GM19351 (cell line): ENCODE data around the gene TFDP2.

Experiments
- ATAC-seq: cut with Tn5 transposase; IDR thresholded peaks from one replicate; pipeline ENCODE4 v1.9.1; 2021; ENCODE audit warnings: mild to moderate bottlenecking, moderate library complexity; ENCODE audit not compliant: unreplicated experiment

TFDP2 gene

DNA sequence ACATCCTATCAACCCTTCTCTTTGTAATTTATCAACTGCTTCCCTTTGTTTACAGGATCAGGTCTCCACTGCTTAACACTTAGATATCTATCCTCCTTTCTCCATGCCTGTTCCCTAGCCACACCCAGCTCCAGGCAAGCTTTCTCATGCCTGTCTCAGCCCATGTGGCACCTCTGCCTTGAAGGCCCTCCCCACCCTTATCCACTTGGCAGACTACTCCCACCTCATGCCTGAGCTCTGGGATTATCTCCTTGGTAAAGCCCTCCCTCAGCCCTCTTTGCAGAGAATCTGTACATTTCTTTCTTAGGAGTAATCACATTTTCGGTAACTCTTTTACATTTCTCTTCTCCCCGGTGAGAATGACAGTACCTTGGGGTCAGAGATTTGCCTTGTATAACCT, 176.9 kb downstream of the TFDP2 start:
- ATAC-seq = no peak

DNA sequence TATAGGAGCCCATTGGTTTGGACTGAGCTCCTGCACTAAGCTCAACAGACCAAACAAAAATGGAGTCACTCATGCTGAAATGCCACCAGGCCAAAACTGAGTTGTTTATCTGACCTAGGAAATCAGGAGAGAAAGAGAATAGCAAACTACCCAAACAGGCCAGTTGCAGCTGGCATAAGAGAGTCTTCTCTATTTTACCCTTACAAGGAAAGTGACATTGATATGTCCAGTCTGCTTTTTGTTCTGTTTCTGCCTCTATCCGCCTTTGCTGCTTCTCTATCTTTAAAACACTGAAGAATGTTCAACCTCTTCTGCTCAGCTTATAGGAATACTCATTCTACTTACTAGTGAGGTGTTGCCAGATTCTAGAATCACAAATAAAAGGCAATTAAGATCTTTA, 177.8 kb downstream of the TFDP2 start:
- no peak for ATAC-seq

DNA sequence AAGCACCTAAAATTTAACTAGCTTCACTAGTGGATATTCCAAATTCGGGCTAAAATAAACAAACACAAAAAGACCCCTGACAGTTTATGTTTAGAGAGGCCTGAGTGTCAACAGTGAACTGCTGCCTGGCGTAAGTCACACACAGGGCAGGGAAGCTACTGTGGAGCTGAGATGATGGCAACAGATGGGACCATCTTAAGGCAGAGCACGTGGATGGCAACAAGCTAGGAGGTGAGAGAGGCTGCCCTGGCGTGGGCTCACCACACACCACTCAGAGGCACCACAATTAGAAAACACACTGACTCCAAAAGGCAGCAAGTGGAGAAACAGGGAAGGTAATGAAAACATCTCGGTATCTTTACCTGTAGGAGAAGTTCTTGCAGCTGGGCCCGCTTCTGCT, 179.6 kb downstream of the TFDP2 start:
- no peak for ATAC-seq

DNA sequence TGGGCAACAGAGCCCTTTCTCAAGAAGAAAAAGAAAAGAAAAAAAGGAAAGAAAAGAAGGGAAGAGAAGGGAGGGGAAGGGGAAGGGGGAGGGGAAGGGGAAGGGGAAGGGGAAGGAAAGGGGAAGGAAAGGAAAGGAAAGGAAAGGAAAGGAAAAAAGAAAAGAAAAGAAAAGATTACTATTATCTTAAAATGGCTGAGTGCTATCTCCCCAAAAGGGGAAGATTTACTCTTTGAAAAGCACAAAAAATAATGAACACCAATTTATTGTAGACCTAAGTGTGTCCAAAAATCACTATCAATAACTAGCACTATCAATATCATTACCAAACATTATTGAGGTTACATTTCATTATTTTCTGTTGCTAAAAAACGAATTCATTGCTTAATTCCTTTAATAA, 183.9 kb downstream of the TFDP2 start:
- ATAC-seq = no peak

DNA sequence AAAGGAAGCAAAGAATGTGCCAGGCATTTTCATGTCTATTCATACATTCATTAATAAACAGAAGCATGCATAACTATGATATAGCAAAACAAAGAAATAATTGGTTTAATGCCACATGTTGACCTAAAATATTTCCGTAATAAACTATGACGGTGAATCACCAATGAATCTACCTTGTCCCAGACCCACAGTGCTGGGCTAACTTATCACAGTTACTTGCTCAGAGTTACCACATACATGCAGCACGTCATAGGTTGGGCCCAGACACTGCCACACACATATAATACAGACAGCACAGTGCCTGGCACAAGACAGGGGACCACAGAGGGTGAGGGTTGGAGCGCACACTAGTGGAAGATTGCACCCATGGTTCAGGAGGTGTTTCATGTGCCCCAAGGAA, 186.0 kb downstream of the TFDP2 start:
- ATAC-seq = no peak

DNA sequence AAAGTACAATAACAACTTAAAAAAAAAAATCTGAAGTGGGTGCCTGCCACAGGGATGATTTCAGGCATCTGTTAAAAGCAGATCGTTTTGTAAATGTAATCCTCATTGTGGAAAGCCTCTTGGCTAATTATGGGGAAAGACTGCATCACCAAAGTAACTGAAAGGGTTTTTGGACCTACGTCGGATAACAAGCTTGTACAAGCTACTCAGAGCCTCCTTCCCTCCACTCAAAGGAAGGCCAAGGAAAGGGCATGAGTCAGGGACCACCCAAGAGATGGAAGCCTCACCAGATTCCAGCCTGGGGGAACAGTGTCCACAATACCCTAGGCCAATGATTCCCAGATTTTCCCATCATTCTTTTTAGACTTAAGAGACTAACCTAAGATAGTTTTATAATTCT, 188.6 kb downstream of the TFDP2 start:
- ATAC-seq = no peak

DNA sequence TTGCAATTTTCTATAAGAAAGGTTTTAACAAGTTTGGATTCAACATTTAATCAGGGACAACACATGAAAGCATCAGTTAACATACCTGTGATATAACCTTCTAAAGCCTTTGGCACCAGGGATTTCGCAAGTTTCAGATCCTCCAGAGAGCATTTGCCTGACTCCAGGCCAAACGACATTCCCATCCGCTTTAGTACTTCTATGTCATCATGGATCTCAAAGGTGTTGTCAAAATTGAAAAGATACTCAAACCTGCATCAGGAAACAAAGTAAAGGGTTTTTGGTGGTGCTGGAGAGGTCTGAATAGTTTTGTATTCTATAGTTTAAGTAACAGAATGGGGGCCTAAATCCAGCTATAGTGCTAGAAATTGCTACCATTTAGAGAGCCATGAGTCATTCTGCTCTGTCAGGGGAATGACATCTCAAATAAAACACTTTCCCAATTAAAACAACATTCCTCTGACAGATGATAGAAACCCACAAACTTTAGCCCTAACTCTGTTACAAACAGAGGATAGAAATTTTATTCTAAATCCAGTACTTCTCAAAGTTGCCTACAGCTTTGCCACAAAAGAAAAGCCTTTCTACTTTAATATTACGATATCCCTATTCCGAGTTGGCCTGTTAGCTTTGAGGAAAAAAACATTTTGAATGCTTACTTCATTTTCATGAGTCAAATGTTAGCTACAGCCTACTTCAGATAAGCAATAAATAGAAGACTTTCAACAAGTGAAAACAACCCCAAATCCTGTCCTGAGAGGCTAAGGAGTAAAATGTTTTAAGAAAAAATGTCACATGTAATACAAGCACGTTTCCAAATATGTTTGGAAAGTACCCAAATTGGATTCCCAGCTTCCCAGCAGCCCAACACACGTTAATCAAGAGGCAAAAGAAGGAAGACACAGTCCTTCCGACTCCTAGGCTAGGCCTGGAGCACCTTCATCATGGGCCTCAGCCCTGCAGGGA, 189.5 kb downstream of the TFDP2 start:
- ATAC-seq = no peak

DNA sequence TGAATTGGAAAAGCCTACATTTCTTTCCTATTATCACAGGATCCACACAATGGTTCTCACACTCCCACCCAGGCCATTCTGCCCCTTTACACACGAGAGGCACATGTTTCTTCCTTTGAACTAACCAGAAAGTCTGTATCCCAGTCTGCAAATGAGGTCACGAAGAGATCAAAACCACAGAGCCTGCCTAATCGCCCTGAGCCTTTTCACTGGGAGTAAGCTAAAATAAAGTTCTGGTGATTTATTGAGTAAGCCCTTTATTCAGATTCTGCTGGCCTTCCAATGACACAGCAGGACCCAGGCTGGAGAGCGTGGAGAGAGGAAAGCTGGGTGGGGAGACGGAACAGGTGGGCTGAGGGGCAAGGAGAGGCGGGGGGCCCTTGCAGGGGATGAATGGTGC, 194.2 kb downstream of the TFDP2 start:
- ATAC-seq = no peak

DNA sequence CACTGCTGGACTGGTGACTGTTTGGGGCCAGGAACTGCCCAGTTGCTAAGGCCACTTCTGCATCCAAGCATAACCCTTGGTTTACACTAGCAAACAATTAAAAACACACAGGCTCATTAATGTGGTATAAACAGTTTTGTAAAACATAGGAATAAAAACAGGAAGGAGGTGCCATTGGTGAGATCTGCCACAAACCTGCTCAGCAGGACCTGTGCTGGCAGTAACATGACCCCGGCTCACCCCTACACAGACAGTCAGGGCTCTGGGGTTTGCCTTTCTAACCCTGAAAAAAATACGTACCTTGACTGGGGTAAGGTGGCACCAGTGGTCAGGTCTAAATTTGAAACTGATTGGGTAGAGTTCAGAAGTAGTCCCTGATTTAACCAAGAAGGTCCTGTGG, 196.7 kb downstream of the TFDP2 start:
- no peak for ATAC-seq

DNA sequence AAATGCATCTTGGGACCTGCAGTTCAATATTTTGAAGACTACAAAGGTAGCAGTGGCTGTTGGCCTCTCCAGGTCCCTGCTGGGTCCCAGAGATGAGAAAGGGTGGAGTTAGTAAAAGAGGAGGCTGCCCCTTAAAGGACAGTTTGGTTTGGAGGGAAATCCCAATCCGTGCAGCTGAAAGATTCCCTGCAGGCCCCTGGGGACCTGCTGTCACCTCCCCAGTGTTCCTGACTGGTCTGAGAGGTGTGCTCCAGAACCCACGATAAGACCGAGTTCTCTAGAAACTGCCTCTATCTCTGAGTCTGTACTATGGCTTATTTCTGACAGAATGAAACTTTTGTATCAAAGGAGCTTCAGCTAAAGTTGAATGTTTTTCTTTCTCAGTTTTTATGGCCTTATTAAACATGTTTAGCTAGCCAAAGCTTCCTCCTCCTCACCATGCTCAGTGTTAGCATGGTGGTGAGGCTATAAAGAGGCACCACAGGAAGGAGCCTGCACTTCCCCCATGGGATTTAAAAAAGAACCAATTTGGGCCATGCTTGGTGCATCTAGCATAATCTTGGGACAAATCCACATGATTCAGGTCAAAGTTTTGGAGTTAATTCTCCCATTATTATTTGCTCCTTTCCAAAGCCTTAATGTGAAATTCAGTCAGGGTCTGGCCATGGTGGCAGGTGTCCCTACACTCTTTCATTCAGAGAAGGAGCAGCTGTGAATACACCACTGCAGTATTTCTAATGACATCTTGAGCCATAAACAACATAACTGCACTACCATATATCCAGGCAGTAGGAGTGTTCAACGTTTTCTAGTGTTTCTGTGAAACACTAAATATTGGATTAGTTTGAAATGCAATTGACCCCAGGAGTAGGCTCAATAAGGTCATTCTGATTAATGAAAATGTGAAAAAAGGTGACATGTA, 198.5 kb downstream of the TFDP2 start:
- ATAC-seq = no peak

DNA sequence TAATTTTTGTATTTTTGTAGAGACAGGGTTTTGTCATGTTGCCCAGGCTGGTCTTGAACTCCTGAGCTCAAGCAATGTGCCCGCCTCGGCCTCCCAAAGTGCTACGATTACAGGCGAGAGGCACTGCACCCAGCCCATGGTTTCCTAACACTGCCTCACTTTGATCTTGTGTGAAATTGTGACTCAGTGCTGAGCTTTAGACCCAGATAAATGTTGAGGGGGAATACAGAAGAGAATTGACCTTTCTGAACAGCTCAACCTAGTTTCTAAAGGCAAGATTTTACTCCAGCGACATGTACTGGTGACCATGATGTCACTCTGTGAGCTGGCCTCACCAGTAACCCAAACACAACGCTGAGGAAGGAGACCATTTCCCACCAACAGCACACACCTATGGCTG, 199.4 kb downstream of the TFDP2 start:
- ATAC-seq = no peak

DNA sequence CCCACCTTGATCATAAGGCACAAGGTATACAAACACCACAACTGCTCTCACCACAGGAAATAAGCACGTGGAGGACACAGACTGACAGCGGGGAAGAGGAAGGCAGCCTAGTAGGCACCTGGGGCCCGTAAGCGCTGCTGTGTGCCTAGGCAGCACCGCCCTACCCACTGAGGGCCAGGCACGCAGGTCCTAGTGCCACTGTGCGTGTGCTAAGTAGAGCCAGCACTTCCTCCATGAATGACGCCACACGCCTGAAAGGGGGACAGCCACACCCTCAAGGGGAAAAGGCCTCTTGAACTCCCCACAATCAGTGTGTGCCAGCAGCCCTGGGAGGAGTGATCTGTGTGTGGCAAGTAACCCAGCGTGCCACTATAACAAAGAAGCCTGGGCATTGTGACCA, 199.9 kb downstream of the TFDP2 start:
- ATAC-seq = no peak

DNA sequence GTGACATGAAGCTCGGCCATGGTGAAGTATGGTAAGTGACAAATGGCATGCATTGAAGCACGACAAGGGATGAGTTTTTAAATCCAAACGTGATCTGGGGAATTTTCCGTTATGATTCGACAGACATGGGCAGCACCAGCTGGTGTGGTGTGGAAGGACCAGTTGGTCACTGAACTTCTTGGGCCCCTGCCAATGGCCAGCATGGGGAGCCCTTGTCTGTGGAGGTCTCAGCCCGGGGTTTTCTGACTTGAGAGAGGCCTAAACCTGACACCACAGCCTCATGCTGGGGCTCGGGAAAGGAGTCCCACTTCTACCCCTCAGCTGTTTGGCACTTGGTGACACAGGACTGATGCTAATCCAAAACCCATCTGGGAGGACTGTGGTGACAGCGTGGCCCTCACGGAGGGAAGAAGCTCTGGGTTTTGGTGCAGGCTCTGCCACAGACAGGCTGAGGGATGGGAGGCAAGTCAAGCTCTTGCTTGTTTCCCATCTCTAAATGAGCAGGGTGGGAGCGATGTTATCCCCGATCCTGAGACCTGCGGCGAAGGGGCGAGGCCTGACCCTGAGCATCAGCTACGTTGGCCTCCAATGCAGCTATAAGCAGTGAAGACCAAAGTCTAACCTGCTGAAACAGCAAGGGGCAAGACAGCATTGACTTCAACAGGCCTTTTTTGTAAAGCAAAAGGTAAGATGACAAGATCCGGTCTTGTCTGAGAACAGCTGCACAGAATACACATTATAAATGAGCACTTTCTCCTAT, 203.4 kb downstream of the TFDP2 start:
- no peak for ATAC-seq

DNA sequence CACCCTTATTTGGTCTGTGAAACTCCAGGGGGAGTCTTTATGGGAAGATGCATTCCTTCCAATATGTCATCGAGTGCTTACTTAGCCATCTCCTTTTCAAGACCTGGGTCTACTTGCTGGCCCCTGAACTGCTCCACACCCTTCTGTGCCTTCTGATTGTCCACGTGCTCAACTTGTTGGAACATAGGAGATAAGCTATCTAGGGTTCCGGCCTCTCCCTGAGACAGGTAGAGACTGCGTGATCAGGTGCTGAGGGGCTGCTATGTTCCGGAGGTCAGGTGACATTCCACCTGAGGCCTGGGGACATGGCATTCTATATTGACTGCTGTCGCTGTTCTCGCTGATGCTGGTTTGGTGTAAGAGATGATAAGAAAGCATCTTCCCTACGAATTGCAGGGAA, 207.3 kb downstream of the TFDP2 start:
- ATAC-seq = no peak

DNA sequence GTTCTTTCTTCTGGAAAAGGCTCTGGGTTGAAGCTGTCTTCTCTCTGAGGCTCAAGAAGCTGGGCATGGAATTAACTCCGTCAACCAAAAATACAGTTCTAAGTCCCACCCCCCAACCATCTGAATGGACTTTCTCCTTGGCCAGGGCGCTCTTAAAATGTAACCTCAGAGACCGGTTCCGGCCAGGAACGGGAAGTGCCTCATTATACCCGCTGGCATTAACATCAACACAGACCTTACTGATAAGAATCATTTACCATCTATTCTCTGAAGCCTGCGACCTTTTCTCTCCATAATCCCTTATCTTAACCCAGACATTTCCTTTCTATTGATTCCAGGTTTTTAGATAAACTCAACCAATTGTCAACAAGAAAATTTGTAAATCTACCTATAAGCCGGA, 208.3 kb downstream of the TFDP2 start:
- no peak for ATAC-seq

DNA sequence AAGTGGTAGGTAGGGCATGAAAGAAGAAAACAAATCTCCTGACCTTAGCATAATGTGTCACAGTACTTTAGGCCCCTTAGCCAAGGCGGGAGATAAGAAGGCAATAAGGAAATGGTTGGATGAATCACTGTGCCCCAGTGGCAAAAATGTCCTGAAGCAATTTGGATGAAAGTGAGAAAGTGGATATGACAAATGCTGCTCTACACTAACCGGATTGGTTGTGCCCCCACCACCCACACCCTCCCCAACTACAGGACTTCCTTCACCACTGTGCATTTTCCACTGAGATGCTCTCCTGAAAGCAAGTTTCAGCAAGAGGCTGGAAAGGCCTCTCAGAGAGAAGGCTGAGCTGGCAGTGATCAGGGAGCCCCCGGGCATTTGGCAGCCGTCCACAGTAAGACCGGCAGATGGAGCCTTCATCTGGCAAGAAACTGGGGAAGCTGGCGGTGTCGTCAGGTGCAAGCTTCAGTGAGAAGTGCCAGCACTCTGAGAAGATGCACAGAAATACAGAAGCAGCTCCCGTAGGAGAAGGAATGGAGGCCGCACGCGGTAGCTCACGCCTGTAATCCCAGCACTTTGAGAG, 209.1 kb downstream of the TFDP2 start:
- ATAC-seq = no peak

DNA sequence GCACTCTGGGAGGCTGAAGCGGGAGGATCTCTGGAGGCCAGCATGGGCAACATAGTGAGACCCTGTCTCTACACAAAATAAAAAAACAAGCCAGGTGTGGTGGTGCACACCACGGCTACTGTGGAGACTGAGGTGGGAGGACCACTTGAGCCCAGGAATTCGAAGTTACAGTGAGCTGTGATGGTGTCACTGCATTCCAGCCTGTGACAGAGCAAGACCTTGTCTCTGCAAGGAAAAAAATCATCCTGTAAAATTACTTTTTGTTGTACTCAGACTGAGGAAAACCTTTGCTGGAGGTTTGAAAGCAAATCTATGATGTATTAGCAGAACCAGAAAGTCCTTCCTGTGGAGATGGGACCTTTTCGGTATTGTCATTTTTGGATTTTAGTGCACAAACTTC, 209.6 kb downstream of the TFDP2 start:
- ATAC-seq = no peak

DNA sequence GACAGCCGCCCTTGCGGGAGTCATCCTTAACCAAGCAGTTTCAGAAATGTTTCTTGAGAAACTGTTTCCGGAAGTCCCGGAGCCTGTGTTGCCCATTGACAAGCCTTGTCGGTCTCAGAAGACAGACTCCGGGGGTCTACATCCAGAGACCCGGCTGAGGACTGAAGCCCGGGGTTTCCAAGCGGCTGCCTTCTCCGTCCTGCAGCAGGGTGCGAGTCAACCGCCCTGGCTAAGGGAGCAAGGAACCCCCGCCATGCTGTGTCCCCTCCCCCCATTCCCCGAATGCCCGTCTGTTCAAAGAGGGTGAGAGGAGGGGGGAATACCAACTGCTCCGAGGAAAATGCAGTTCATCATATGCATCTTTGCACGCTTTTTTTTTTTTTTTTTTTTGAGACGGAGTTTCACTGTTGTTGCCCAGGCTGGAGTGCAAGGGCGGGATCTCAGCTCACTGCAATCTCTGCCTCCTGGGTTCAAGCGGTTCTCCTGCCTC, 211.3 kb downstream of the TFDP2 start:
- no peak for ATAC-seq

DNA sequence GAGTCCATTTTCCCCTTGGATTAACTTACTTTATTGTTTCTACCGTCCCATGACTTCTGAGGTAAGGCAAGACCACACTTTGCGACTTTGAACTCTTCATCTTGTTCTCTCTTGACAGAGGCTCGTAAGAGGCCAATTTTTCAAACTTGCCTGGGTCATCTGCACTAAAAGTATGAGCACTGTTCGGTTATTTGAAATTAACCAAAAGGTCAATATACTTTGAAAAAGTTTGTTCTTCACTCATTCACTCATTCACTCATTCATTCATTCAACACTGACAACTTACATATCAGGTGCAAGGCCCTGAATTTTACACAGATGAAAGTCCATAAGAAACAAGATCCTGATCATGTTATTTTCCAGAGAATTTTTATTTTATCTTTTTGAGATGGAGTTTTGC, 215.0 kb downstream of the TFDP2 start:
- no peak for ATAC-seq

DNA sequence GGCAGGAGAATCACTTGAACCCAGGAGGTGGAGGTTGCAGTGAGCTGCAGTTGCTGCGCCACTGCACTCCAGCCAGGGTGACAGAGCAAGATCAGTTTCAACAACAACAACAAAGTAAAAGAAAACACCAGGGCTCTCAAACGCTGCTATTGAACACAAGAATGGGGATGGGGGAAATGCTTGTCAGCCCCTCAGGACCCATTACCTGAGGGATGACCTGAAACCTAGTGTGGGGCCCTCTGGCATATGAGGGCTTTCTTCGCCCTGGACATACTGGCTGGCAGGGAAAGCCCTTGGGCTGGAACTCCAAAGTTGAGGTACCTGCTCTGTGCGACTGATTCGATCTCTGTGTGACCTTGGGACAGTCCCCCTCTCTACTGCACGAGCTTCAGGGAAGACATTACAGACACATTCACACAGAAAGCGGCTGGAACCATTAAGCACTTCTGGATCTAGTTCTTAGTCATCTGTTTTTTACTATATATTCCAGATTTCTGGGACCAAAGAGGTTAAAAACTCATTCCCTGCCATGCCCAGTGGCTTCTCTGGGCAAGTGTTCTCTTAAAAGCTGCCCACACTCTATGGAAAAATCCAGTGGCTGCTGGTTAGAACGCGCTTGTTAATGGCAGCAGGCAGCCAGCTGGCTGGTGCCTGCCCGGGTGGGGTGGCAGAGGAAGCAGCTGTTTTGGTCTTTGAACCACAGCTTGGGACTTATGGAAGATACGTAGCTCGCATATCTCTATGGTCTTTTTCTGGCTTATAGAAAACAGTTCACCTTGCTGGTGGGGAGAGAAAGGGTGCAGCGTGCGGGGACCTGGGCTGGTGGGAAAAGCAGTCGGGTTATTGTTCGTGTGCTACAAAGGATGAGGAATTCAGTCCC, 215.7 kb downstream of the TFDP2 start:
- no peak for ATAC-seq
